ENCODE results near the gene MN1.

MN1 gene

GRCh38 chr22:27834364-27835185, 33.0 kb upstream of the MN1 start:
- H2AFZ ChIP-seq (ENCODE audit: low read depth, low read length, severe bottlenecking): no peak overlapping the region
- H3K27me3 ChIP-seq (ENCODE audit: low read length): no peaks in the 10 kb centered on the region
- no peaks in the 10 kb centered on the region for H3F3A ChIP-seq (ENCODE audit: insufficient read depth)
- H3K9me2 ChIP-seq (replicated peaks; ENCODE audit: insufficient read depth, low read length): no peaks in the 10 kb centered on the region
- H3K27ac ChIP-seq (ENCODE audit: low read depth, low read length): no peak overlapping the region
- H3K79me2 ChIP-seq (ENCODE audit: insufficient read depth, low read length): no peaks in the 10 kb centered on the region
- H3K9ac ChIP-seq (ENCODE audit: low read length): no peak overlapping the region
- no peaks in the 10 kb centered on the region for H4K20me1 ChIP-seq (ENCODE audit: low read depth, low read length)
- no peak overlapping the region for H3K4me3 ChIP-seq (ENCODE audit: insufficient read depth, low read length, poor library complexity, severe bottlenecking)
- H3K9me3 ChIP-seq (ENCODE audit: insufficient read depth, low read length): no peaks in the 10 kb centered on the region
- H3K36me3 ChIP-seq (ENCODE audit: low read length): no peaks in the 10 kb centered on the region
- no peak overlapping the region for H3K4me2 ChIP-seq (ENCODE audit: low read depth, low read length, poor library complexity, severe bottlenecking)
- TF ChIP-seq EZH2phosphoT487 (conservative IDR thresholded peaks at IDR 0.05; ENCODE audit: low read length): no peak
- no peak for TF ChIP-seq CTCF (IDR thresholded peaks at IDR 0.05; ENCODE audit: insufficient read depth, low read length, poor library complexity, severe bottlenecking)

- H3F3A ChIP-seq (ENCODE audit: insufficient read depth): no peaks in the 10 kb centered on the region
- H3K36me3 ChIP-seq (ENCODE audit: low read length): no peaks in the 10 kb centered on the region
- H4K20me1 ChIP-seq (ENCODE audit: low read depth, low read length): no peaks in the 10 kb centered on the region
- H3K4me2 ChIP-seq (ENCODE audit: low read depth, low read length, poor library complexity, severe bottlenecking): no peak overlapping the region
- no peak overlapping the region for H3K9ac ChIP-seq (ENCODE audit: low read length)
- TF ChIP-seq EZH2phosphoT487 (conservative IDR thresholded peaks at IDR 0.05; ENCODE audit: low read length): no peak
- TF ChIP-seq CTCF (IDR thresholded peaks at IDR 0.05; ENCODE audit: insufficient read depth, low read length, poor library complexity, severe bottlenecking): no peak
- H3K79me2 ChIP-seq (ENCODE audit: insufficient read depth, low read length): no peaks in the 10 kb centered on the region
- H3K4me3 ChIP-seq (ENCODE audit: insufficient read depth, low read length, poor library complexity, severe bottlenecking): no peak overlapping the region
- H2AFZ ChIP-seq (ENCODE audit: low read depth, low read length, severe bottlenecking): no peak overlapping the region
- H3K27ac ChIP-seq (ENCODE audit: low read depth, low read length): no peak overlapping the region
- H3K27me3 ChIP-seq (ENCODE audit: low read length): no peaks in the 10 kb centered on the region
- H3K9me2 ChIP-seq (replicated peaks; ENCODE audit: insufficient read depth, low read length): no peaks in the 10 kb centered on the region
- no peaks in the 10 kb centered on the region for H3K9me3 ChIP-seq (ENCODE audit: insufficient read depth, low read length)
These were observed 32.2 kb upstream of the MN1 start for GRCh38 chr22:27833803-27834202.

GRCh38 chr22:27832606-27833005, 31.1 kb upstream of the MN1 start:
- H3K9me3 ChIP-seq (ENCODE audit: insufficient read depth, low read length): no peaks in the 10 kb centered on the region
- H3K27ac ChIP-seq (ENCODE audit: low read depth, low read length): no peak overlapping the region
- H3F3A ChIP-seq (ENCODE audit: insufficient read depth): no peaks in the 10 kb centered on the region
- no peaks in the 10 kb centered on the region for H3K9me2 ChIP-seq (replicated peaks; ENCODE audit: insufficient read depth, low read length)
- no peak overlapping the region for H3K4me3 ChIP-seq (ENCODE audit: insufficient read depth, low read length, poor library complexity, severe bottlenecking)
- H3K79me2 ChIP-seq (ENCODE audit: insufficient read depth, low read length): no peaks in the 10 kb centered on the region
- H2AFZ ChIP-seq (ENCODE audit: low read depth, low read length, severe bottlenecking): no peak overlapping the region
- no peaks in the 10 kb centered on the region for H4K20me1 ChIP-seq (ENCODE audit: low read depth, low read length)
- no peaks in the 10 kb centered on the region for H3K27me3 ChIP-seq (ENCODE audit: low read length)
- H3K9ac ChIP-seq (ENCODE audit: low read length): no peak overlapping the region
- no peak for TF ChIP-seq EZH2phosphoT487 (conservative IDR thresholded peaks at IDR 0.05; ENCODE audit: low read length)
- TF ChIP-seq CTCF (IDR thresholded peaks at IDR 0.05; ENCODE audit: insufficient read depth, low read length, poor library complexity, severe bottlenecking): no peak
- H3K4me2 ChIP-seq (ENCODE audit: low read depth, low read length, poor library complexity, severe bottlenecking): no peak overlapping the region
- no peaks in the 10 kb centered on the region for H3K36me3 ChIP-seq (ENCODE audit: low read length)

Measured in SU-DHL-6 (cell line).